ENCODE results near the gene CACNA1G.

Gene CACNA1G

GRCh38 chr17:50585891-50586290 is 25.4 kb downstream of the CACNA1G start:
- DNase-seq (ENCODE audit: low read depth), result no peak
- no peak for TF ChIP-seq CTCF (conservative IDR thresholded peaks at IDR 0.05; ENCODE audit: low read length)
- H3K4me3 ChIP-seq (ENCODE audit: low read length), result no peak overlapping the region

GRCh38 chr17:50586421-50587247 is 26.1 kb downstream of the CACNA1G start:
- no peak for DNase-seq (ENCODE audit: low read depth)
- no peak overlapping the region for H3K4me3 ChIP-seq (ENCODE audit: low read length)
- no peak for TF ChIP-seq CTCF (conservative IDR thresholded peaks at IDR 0.05; ENCODE audit: low read length)

GRCh38 chr17:50587571-50587970 is 27.1 kb downstream of the CACNA1G start:
- no peak for TF ChIP-seq CTCF (conservative IDR thresholded peaks at IDR 0.05; ENCODE audit: low read length)
- H3K4me3 ChIP-seq (ENCODE audit: low read length), result no peak overlapping the region
- no peak for DNase-seq (ENCODE audit: low read depth)

- TF ChIP-seq CTCF (conservative IDR thresholded peaks at IDR 0.05; ENCODE audit: low read length), result no peak
- no peak for DNase-seq (ENCODE audit: low read depth)
Observed at GRCh38 chr17:50588391-50589049, 28.0 kb downstream of the CACNA1G start.

GRCh38 chr17:50589095-50589705 is 28.7 kb downstream of the CACNA1G start:
- H3K4me3 ChIP-seq (ENCODE audit: low read length), result no peak overlapping the region
- peak; percentile 24 for DNase-seq (ENCODE audit: low read depth)
- no peak for TF ChIP-seq CTCF (conservative IDR thresholded peaks at IDR 0.05; ENCODE audit: low read length)

More at GRCh38 chr17:50588391-50589049, 28.0 kb downstream of the CACNA1G start:
- H3K4me3 ChIP-seq (ENCODE audit: low read length), result no peak overlapping the region

GRCh38 chr17:50590946-50591737 is 30.6 kb downstream of the CACNA1G start:
- TF ChIP-seq CTCF (conservative IDR thresholded peaks at IDR 0.05; ENCODE audit: low read length), result no peak
- no peak for DNase-seq (ENCODE audit: low read depth)
- no peak overlapping the region for H3K4me3 ChIP-seq (ENCODE audit: low read length)
